Epidermal melanocyte (primary cell): ENCODE measurements around the gene PHYH.
"Not testable (repeated sequence)": the region's sequence is repeated elsewhere in the genome, so short reads cannot be mapped to it uniquely, and the experiment has no call there.

Experiments
- DNase-seq: peaks from one replicate; pipeline ENCODE4 v3.0.0; 2011; ENCODE audit warnings: low spot score; ENCODE audit not compliant: insufficient read length

The PHYH gene

GRCh38 chr10:13321576-13321975, 21.7 kb upstream of the PHYH start:
- no peak for DNase-seq

- no peak for DNase-seq
These were observed 19.3 kb upstream of the PHYH start for GRCh38 chr10:13319166-13319565.

- DNase-seq: no peak
These were observed 17.6 kb upstream of the PHYH start for GRCh38 chr10:13317474-13317873.

- DNase-seq: no peak
These were observed 16.9 kb upstream of the PHYH start for GRCh38 chr10:13316635-13317311.

GRCh38 chr10:13315361-13315760, 15.5 kb upstream of the PHYH start:
- no peak for DNase-seq

GRCh38 chr10:13311177-13311575, 11.3 kb upstream of the PHYH start:
- DNase-seq: no peak

- DNase-seq: no peak
These were observed 10.8 kb upstream of the PHYH start for GRCh38 chr10:13310518-13311176.

GRCh38 chr10:13309792-13310191, 9.9 kb upstream of the PHYH start:
- DNase-seq: no peak

- no peak for DNase-seq
These were observed 8.2 kb upstream of the PHYH start for GRCh38 chr10:13308096-13308495.

- DNase-seq: no peak
These were observed 6.2 kb upstream of the PHYH start for GRCh38 chr10:13306103-13306502.

- no peak for DNase-seq
These were observed 3.1 kb upstream of the PHYH start for GRCh38 chr10:13302821-13303555.

- no peak for DNase-seq
These were observed 972 bp downstream of the PHYH start for GRCh38 chr10:13298748-13299436.

- no peak for DNase-seq
These were observed 3.4 kb downstream of the PHYH start for GRCh38 chr10:13296476-13296875.

GRCh38 chr10:13294784-13295183, 5.1 kb downstream of the PHYH start:
- no peak for DNase-seq

- no peak for DNase-seq
These were observed 7.8 kb downstream of the PHYH start for GRCh38 chr10:13291821-13292773.

- no peak for DNase-seq
These were observed 8.8 kb downstream of the PHYH start for GRCh38 chr10:13291061-13291460.

GRCh38 chr10:13284050-13284449, 15.8 kb downstream of the PHYH start:
- DNase-seq: no peak

- not testable (repeated sequence) for DNase-seq
These were observed 17.5 kb downstream of the PHYH start for GRCh38 chr10:13282348-13282747.

GRCh38 chr10:13276749-13277365, 23.0 kb downstream of the PHYH start:
- DNase-seq: no peak

- not testable (repeated sequence) for DNase-seq
These were observed 23.7 kb downstream of the PHYH start for GRCh38 chr10:13276146-13276545.
